Neural progenitor cell (in vitro differentiated cells): Measurements from ENCODE around the gene DUSP11.

Source experiments
- EZH2 ChIP-seq: fragments of 200-600 bp; sonication (generic); IDR thresholded peaks from 2 replicates; pipeline ENCODE4 v1.6.1; 2017; ENCODE audit warnings: antibody characterized with exemption, mild to moderate bottlenecking, moderate library complexity
- TF ChIP-seq, protein P1 (sequence below): fragments of 200-600 bp; sonication (generic); IDR thresholded peaks from 2 replicates; pipeline ENCODE4 v1.5.1; 2017; ENCODE audit warnings: antibody characterized with exemption, mild to moderate bottlenecking

DNA sequence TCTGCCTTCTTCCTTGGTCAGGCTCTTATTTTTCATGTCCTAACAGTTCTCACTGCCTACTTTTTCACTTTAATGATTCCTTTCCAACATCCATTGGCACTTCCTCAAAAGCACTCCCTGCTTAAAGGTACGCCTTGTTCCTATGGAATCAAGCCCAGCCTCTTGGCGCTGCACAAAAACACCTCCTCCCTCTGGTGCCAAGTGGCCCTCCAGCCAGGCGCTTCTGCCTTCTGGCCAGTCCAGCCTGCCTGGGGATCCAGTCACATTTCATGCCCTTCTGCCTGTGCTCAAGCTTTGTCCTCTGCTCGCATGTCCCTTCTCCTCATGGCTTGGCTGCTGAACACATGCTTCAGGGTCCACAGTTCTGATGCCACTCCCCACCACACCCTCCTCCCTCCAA lies 49.1 kb downstream of the DUSP11 start:
- TF ChIP-seq, protein P1, sequence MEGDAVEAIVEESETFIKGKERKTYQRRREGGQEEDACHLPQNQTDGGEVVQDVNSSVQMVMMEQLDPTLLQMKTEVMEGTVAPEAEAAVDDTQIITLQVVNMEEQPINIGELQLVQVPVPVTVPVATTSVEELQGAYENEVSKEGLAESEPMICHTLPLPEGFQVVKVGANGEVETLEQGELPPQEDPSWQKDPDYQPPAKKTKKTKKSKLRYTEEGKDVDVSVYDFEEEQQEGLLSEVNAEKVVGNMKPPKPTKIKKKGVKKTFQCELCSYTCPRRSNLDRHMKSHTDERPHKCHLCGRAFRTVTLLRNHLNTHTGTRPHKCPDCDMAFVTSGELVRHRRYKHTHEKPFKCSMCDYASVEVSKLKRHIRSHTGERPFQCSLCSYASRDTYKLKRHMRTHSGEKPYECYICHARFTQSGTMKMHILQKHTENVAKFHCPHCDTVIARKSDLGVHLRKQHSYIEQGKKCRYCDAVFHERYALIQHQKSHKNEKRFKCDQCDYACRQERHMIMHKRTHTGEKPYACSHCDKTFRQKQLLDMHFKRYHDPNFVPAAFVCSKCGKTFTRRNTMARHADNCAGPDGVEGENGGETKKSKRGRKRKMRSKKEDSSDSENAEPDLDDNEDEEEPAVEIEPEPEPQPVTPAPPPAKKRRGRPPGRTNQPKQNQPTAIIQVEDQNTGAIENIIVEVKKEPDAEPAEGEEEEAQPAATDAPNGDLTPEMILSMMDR: no peak
- TF ChIP-seq EZH2: no peak
